Peyer's patch (tissue), 4 donors: ENCODE results near the gene SAMHD1.
"Not testable (repeated sequence)": the region's sequence is repeated elsewhere in the genome, so short reads cannot be mapped to it uniquely, and the experiment has no call there.

Experiments used
- POLR2A ChIP-seq, 2 donors: fragments of 450-650 bp; IDR thresholded peaks; one replicate each; pipeline ENCODE4 v1.5.1; 2017; ENCODE audit warnings: antibody characterized with exemption in 2 of 2, mild to moderate bottlenecking in 2 of 2, moderate library complexity in 2 of 2
- TF ChIP-seq, protein P1 (sequence below), 6 experiments: fragments of 450-650 bp in 4 of 6; fragments of 200-600 bp in 2 of 6; sonication (generic) in 1 of 6; IDR thresholded peaks; one replicate each; pipeline ENCODE4 v1.5.1; 2017 to 2019; ENCODE audit warnings: antibody characterized with exemption in 6 of 6, mild to moderate bottlenecking in 3 of 6, moderate library complexity in 1 of 6

DNA sequence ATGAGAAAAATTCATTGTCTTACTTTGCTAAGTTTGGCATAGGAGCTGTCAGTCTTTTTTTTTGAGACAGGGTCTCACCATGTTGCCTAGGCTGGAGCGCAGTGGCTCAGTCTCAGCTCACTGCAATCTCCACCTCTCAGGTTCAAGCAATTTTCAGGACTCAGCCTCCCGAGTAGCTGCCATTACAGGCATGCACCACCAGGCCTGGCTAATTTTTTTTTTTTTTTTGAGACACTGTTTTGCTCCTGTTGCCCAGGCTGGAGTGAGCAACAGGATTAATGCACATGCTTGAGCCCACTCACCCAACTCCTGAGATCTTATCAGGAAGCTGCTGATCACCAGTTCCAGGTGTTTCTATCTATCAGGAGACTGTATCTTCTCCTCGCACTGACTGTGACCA lies 15.5 kb upstream of the SAMHD1 start:
- TF ChIP-seq, protein P1, sequence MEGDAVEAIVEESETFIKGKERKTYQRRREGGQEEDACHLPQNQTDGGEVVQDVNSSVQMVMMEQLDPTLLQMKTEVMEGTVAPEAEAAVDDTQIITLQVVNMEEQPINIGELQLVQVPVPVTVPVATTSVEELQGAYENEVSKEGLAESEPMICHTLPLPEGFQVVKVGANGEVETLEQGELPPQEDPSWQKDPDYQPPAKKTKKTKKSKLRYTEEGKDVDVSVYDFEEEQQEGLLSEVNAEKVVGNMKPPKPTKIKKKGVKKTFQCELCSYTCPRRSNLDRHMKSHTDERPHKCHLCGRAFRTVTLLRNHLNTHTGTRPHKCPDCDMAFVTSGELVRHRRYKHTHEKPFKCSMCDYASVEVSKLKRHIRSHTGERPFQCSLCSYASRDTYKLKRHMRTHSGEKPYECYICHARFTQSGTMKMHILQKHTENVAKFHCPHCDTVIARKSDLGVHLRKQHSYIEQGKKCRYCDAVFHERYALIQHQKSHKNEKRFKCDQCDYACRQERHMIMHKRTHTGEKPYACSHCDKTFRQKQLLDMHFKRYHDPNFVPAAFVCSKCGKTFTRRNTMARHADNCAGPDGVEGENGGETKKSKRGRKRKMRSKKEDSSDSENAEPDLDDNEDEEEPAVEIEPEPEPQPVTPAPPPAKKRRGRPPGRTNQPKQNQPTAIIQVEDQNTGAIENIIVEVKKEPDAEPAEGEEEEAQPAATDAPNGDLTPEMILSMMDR (IDR thresholded peaks at IDR 0.05), result not testable (repeated sequence)
- not testable (repeated sequence) for TF ChIP-seq POLR2A (IDR thresholded peaks at IDR 0.05)
